ENCODE results near the gene ITGA8.
A peak's percentile ranks its signal among the peaks of the same experiment; 100 is the strongest.

The ITGA8 gene

GRCh38 chr10:15504101-15504840 is 215.5 kb downstream of the ITGA8 start:
- no peak for TF ChIP-seq CTCF (IDR thresholded peaks at IDR 0.05)
- H3K4me3 ChIP-seq: peak overlapping the region; percentile 58
- DNase-seq (ENCODE audit: low spot score): no peak
- peak overlapping the region; percentile 26 to 28 for H3K27ac ChIP-seq

GRCh38 chr10:15494850-15495506 is 224.7 kb downstream of the ITGA8 start:
- no peak for DNase-seq (ENCODE audit: low spot score)
- Histone ChIP-seq H3K4me3 (no peak overlapping the region), H3K27ac (no peak overlapping the region)
- no peak for TF ChIP-seq CTCF (IDR thresholded peaks at IDR 0.05)

GRCh38 chr10:15491856-15492642 is 227.7 kb downstream of the ITGA8 start:
- no peak overlapping the region for H3K4me3 ChIP-seq
- no peak for TF ChIP-seq CTCF (IDR thresholded peaks at IDR 0.05)
- no peak for DNase-seq (ENCODE audit: low spot score)
- H3K27ac ChIP-seq: no peak overlapping the region

GRCh38 chr10:15489431-15489830 is 230.3 kb downstream of the ITGA8 start:
- DNase-seq (ENCODE audit: low spot score): no peak
- TF ChIP-seq CTCF (IDR thresholded peaks at IDR 0.05): no peak
- Histone ChIP-seq H3K27ac (no peak overlapping the region), H3K4me3 (no peak overlapping the region)

GRCh38 chr10:15487376-15487775 is 232.3 kb downstream of the ITGA8 start:
- TF ChIP-seq CTCF (IDR thresholded peaks at IDR 0.05): no peak
- no peak overlapping the region for H3K4me3 ChIP-seq
- H3K27ac ChIP-seq: peak overlapping the region in 1 of 2 donors; percentile 90
- no peak for DNase-seq (ENCODE audit: low spot score)

- no peak overlapping the region for H3K4me3 ChIP-seq
- H3K27ac ChIP-seq: peak overlapping the region; percentile 60 to 90
- no peak for TF ChIP-seq CTCF (IDR thresholded peaks at IDR 0.05)
- DNase-seq (ENCODE audit: low spot score): no peak
Observed at GRCh38 chr10:15486404-15486803, 233.3 kb downstream of the ITGA8 start.

All from coronary artery (tissue), 2 donors.